Measurements from ENCODE around the gene CCDC148. TPM values are rescaled to one million over a fixed set of nuclear protein-coding genes. Genes with fewer than 3 reads are reported as not detected.
"Not testable (repeated sequence)": the region's sequence is repeated elsewhere in the genome, so short reads cannot be mapped to it uniquely, and the experiment has no call there.

The CCDC148 gene
- total RNA-seq, 1 donor from 2014 or later = 2.4 TPM

DNA sequence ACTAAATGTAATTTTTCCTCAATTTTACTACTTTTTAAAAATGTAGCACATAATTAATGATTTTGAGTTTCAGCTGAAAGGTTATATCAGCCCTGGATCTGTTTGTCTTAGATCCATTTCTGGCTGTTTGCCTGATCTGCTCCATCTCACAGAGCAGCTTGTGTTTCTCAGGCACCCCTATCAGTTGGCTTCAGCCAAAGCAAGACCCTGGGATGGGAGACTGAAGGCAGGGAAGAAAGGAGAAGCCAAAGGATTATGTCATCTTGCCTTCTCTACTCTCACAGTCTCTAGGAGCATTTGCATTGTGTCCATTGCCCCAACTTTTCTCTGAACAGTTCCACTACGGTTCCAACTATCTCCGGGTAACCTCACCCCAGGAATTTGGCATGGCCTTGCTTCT lies 110.5 kb downstream of the CCDC148 start:
- no peak overlapping the region for H3K9ac ChIP-seq (ENCODE audit: low read length)
- no peak overlapping the region for H2AFZ ChIP-seq (ENCODE audit: low read depth, low read length)
- TF ChIP-seq, protein P1, sequence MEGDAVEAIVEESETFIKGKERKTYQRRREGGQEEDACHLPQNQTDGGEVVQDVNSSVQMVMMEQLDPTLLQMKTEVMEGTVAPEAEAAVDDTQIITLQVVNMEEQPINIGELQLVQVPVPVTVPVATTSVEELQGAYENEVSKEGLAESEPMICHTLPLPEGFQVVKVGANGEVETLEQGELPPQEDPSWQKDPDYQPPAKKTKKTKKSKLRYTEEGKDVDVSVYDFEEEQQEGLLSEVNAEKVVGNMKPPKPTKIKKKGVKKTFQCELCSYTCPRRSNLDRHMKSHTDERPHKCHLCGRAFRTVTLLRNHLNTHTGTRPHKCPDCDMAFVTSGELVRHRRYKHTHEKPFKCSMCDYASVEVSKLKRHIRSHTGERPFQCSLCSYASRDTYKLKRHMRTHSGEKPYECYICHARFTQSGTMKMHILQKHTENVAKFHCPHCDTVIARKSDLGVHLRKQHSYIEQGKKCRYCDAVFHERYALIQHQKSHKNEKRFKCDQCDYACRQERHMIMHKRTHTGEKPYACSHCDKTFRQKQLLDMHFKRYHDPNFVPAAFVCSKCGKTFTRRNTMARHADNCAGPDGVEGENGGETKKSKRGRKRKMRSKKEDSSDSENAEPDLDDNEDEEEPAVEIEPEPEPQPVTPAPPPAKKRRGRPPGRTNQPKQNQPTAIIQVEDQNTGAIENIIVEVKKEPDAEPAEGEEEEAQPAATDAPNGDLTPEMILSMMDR (IDR thresholded peaks at IDR 0.05; ENCODE audit: insufficient read depth, low read depth, low read length) = no peak
- no peak for TF ChIP-seq EZH2 (IDR thresholded peaks at IDR 0.05; ENCODE audit: insufficient read depth, low read length)
- H3K4me1 Mint-ChIP-seq (ENCODE audit: low read depth, unreplicated experiment) = no peaks in the 10 kb centered on the region
- no peaks in the 10 kb centered on the region for H3K79me2 ChIP-seq (ENCODE audit: insufficient read depth, low read length)
- H3K27me3 Mint-ChIP-seq (ENCODE audit: low read depth, unreplicated experiment) = no peaks in the 10 kb centered on the region
- no peak for DNase-seq (ENCODE audit: low read depth)
- no peak overlapping the region for H3K4me3 Mint-ChIP-seq (ENCODE audit: unreplicated experiment)
- H3K27me3 ChIP-seq (ENCODE audit: insufficient read depth, low read length) = no peaks in the 10 kb centered on the region
- no peaks in the 10 kb centered on the region for H3K36me3 Mint-ChIP-seq (ENCODE audit: low read depth, unreplicated experiment)
- H3K4me2 ChIP-seq (ENCODE audit: low read length) = no peak overlapping the region
- no peaks in the 10 kb centered on the region for H4K20me1 ChIP-seq (ENCODE audit: insufficient read depth, low read length)
- H3K9me3 Mint-ChIP-seq (ENCODE audit: unreplicated experiment) = no peaks in the 10 kb centered on the region
- no peak overlapping the region for H3K27ac ChIP-seq (ENCODE audit: low read depth, low read length)
- no peak for FAIRE-seq
- no peaks in the 10 kb centered on the region for H3K4me1 ChIP-seq (ENCODE audit: insufficient read depth, low read length)
- H3K9me3 ChIP-seq (ENCODE audit: insufficient read depth, low read depth, low read length) = no peaks in the 10 kb centered on the region
- H3K36me3 ChIP-seq (ENCODE audit: insufficient read depth, low read length) = no peaks in the 10 kb centered on the region
- H3K4me3 ChIP-seq (ENCODE audit: insufficient read depth, low read depth, low read length) = no peak overlapping the region
- no peak overlapping the region for H3K27ac Mint-ChIP-seq (ENCODE audit: unreplicated experiment)

DNA sequence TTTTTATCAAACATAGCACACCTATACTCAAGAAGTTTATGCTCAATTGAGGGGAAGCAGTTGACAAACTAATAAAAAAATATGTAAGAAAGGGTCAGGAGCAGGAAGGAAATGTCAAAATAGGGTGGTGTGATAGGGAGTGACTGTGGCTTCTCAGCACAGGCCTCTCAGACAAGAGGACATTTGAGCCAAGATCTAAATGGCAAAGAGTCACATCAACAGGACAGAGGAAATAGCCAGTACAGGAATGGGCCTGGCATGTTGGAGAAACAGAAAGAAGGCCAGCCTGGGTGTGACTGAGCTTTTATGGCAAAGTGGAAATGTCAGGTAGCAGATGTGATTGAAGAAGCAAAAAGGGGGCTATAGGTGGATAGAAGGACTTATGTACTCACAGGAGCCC lies 117.0 kb downstream of the CCDC148 start:
- peaks cover 2% of the 10 kb centered on the region for H3K36me3 Mint-ChIP-seq (ENCODE audit: low read depth, unreplicated experiment)
- Histone ChIP-seq H3K4me2 (ENCODE audit: low read length) (no peak overlapping the region), H3K9me3 (ENCODE audit: insufficient read depth, low read depth, low read length) (no peaks in the 10 kb centered on the region), H3K4me1 (ENCODE audit: insufficient read depth, low read length) (no peaks in the 10 kb centered on the region), H3K36me3 (ENCODE audit: insufficient read depth, low read length) (no peaks in the 10 kb centered on the region), H3K27me3 (ENCODE audit: insufficient read depth, low read length) (no peaks in the 10 kb centered on the region), H2AFZ (ENCODE audit: low read depth, low read length) (no peak overlapping the region), H3K9ac (ENCODE audit: low read length) (no peak overlapping the region), H3K27ac (ENCODE audit: low read depth, low read length) (no peak overlapping the region), H4K20me1 (ENCODE audit: insufficient read depth, low read length) (no peaks in the 10 kb centered on the region), H3K4me3 (ENCODE audit: insufficient read depth, low read depth, low read length) (no peak overlapping the region), H3K79me2 (ENCODE audit: insufficient read depth, low read length) (no peaks in the 10 kb centered on the region)
- FAIRE-seq (no peak), DNase-seq (ENCODE audit: low read depth) (no peak)
- H3K27me3 Mint-ChIP-seq (ENCODE audit: low read depth, unreplicated experiment) = no peaks in the 10 kb centered on the region
- H3K27ac Mint-ChIP-seq (ENCODE audit: unreplicated experiment) = no peak overlapping the region
- no peaks in the 10 kb centered on the region for H3K9me3 Mint-ChIP-seq (ENCODE audit: unreplicated experiment)
- H3K4me1 Mint-ChIP-seq (ENCODE audit: low read depth, unreplicated experiment) = no peaks in the 10 kb centered on the region
- no peak overlapping the region for H3K4me3 Mint-ChIP-seq (ENCODE audit: unreplicated experiment)
- TF ChIP-seq, protein P1 (IDR thresholded peaks at IDR 0.05; ENCODE audit: insufficient read depth, low read depth, low read length) = no peak
- no peak for TF ChIP-seq EZH2 (IDR thresholded peaks at IDR 0.05; ENCODE audit: insufficient read depth, low read length)

DNA sequence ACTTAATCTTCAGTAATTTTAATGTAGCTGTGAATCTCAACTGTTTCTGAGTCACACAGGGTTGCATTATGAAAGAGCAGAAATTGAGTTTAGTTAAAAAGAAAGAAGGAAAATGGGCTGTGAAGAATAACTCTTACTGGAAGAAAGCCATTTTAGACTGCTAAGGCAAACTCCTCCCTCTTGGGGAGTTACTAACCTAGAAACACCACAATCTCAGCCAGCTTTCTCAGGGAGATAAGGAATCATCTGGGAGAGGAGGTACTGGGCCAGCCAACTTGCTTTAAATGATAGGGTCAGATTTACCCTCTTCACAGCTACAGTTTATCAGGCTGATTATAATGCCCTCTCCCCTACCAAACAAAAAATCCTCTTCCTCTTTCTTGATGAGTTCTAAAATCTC lies 119.5 kb downstream of the CCDC148 start:
- Mint-ChIP-seq H3K4me1 (ENCODE audit: low read depth, unreplicated experiment) (no peaks in the 10 kb centered on the region), H3K27me3 (ENCODE audit: low read depth, unreplicated experiment) (no peaks in the 10 kb centered on the region), H3K9me3 (ENCODE audit: unreplicated experiment) (peaks cover 6% of the 10 kb centered on the region), H3K36me3 (ENCODE audit: low read depth, unreplicated experiment) (peaks cover 2% of the 10 kb centered on the region), H3K4me3 (ENCODE audit: unreplicated experiment) (no peak overlapping the region), H3K27ac (ENCODE audit: unreplicated experiment) (no peak overlapping the region)
- Histone ChIP-seq H3K79me2 (ENCODE audit: insufficient read depth, low read length) (no peaks in the 10 kb centered on the region), H3K9me3 (ENCODE audit: insufficient read depth, low read depth, low read length) (no peaks in the 10 kb centered on the region), H3K27ac (ENCODE audit: low read depth, low read length) (no peak overlapping the region), H2AFZ (ENCODE audit: low read depth, low read length) (no peak overlapping the region), H3K4me2 (ENCODE audit: low read length) (no peak overlapping the region), H3K9ac (ENCODE audit: low read length) (no peak overlapping the region), H3K36me3 (ENCODE audit: insufficient read depth, low read length) (no peaks in the 10 kb centered on the region), H3K27me3 (ENCODE audit: insufficient read depth, low read length) (no peaks in the 10 kb centered on the region), H4K20me1 (ENCODE audit: insufficient read depth, low read length) (no peaks in the 10 kb centered on the region), H3K4me3 (ENCODE audit: insufficient read depth, low read depth, low read length) (no peak overlapping the region), H3K4me1 (ENCODE audit: insufficient read depth, low read length) (no peaks in the 10 kb centered on the region)
- no peak for DNase-seq (ENCODE audit: low read depth)
- no peak for FAIRE-seq
- TF ChIP-seq, protein P1 (IDR thresholded peaks at IDR 0.05; ENCODE audit: insufficient read depth, low read depth, low read length) = no peak
- no peak for TF ChIP-seq EZH2 (IDR thresholded peaks at IDR 0.05; ENCODE audit: insufficient read depth, low read length)

DNA sequence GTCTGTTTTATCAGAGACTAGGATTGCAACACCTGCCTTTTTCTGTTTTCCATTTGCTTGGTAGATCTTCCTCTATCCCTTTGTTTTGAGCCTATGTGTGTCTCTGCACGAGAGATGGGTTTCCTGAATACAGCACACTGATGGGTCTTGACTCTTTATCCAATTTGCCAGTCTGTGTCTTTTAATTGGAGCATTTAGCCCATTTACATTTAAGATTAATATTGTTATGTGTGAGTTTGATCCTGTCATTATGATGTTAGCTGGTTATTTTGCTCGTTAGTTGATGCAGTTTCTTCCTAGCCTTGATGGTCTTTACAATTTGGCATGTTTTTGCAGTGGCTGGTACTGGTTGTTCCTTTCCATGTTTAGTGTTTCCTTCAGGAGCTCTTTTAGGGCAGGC lies 124.8 kb downstream of the CCDC148 start:
- H3K27ac ChIP-seq (ENCODE audit: low read depth, low read length); H3K4me1 Mint-ChIP-seq (ENCODE audit: low read depth, unreplicated experiment); H3K36me3 Mint-ChIP-seq (ENCODE audit: low read depth, unreplicated experiment); H3K4me3 Mint-ChIP-seq (ENCODE audit: unreplicated experiment); H3K27me3 Mint-ChIP-seq (ENCODE audit: low read depth, unreplicated experiment); H3K9ac ChIP-seq (ENCODE audit: low read length); DNase-seq (ENCODE audit: low read depth); FAIRE-seq; H3K4me2 ChIP-seq (ENCODE audit: low read length); H3K9me3 ChIP-seq (ENCODE audit: insufficient read depth, low read depth, low read length); H3K36me3 ChIP-seq (ENCODE audit: insufficient read depth, low read length); H3K4me3 ChIP-seq (ENCODE audit: insufficient read depth, low read depth, low read length); H3K79me2 ChIP-seq (ENCODE audit: insufficient read depth, low read length); H3K4me1 ChIP-seq (ENCODE audit: insufficient read depth, low read length); H2AFZ ChIP-seq (ENCODE audit: low read depth, low read length); H3K27me3 ChIP-seq (ENCODE audit: insufficient read depth, low read length); H3K27ac Mint-ChIP-seq (ENCODE audit: unreplicated experiment); H4K20me1 ChIP-seq (ENCODE audit: insufficient read depth, low read length): not testable (repeated sequence)
- H3K9me3 Mint-ChIP-seq (ENCODE audit: unreplicated experiment) = peaks cover 25% of the 10 kb centered on the region
